ENCODE results near the gene NTF3. TPM values are rescaled to one million over a fixed set of nuclear protein-coding genes. Genes with fewer than 3 reads are reported as not detected.
A peak's percentile ranks its signal among the peaks of the same experiment; 100 is the strongest.

Gene NTF3
- total and polyA plus RNA-seq, 10 donors: 0.72 to 5.8 (median 2.7) TPM; not detected in 1

DNA sequence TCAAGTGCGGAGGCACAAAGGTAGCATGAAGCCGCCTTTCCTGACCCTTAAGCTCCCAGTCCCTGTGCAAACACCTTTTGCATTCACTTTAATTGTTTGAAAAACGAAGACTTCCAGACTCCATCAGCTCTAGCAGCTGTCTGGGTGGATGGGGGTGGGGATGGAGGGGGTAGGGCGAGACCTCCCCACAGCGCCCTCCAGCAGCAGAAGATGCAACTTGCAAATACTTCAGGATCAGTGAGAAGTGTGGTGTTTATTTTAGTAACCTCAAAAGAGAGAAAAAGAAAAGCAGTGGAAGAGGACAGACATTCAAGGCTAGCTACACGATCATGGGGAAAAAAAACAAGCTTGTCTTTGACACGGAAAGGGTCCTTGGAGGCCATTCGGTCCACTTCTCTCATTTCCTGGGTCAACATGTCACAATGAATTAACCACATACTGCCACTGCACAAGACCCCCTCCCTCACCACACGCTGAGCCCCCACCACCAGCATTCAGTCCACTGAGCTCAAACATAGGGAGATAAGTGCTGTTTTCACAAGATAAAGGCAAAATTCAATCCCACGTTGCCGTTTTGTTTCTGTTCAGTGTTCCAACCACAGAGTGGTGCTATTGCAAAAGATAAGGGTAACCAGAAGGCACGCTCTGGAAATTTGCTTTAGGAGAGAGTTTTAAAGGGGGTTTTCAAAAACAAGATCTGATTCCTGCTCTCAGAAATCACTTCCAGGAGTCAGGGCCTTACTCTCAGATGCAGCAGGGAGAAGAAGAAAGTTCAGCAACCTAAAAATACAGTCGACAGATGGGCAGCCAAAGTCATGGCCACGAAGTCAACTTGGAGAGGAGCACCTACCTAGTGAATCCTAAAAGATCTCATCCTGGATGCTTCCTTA lies 3.3 kb upstream of the NTF3 start:
- Histone ChIP-seq H3K9me3 (no peaks in the 10 kb centered on the region), H3K4me1 (peaks cover 7 to 41% (median 26%) of the 10 kb centered on the region in 6 donors), H3K27ac (no peak overlapping the region), H3K36me3 (no peaks in the 10 kb centered on the region), H3K27me3 (replicated peaks in 1 of 7) (peaks cover 0 to 67% (median 40%) of the 10 kb centered on the region in 7 donors), H3K4me3 (no peak overlapping the region)
- no peak for DNase-seq
- intact Hi-C loops (cut with DNase I; ENCODE audit: low total_unique reads): no loop called here
- TF ChIP-seq POLR2AphosphoS5 (IDR thresholded peaks at IDR 0.05) (no peak), POLR2A (IDR thresholded peaks at IDR 0.05) (no peak)
- TF ChIP-seq, protein P1, sequence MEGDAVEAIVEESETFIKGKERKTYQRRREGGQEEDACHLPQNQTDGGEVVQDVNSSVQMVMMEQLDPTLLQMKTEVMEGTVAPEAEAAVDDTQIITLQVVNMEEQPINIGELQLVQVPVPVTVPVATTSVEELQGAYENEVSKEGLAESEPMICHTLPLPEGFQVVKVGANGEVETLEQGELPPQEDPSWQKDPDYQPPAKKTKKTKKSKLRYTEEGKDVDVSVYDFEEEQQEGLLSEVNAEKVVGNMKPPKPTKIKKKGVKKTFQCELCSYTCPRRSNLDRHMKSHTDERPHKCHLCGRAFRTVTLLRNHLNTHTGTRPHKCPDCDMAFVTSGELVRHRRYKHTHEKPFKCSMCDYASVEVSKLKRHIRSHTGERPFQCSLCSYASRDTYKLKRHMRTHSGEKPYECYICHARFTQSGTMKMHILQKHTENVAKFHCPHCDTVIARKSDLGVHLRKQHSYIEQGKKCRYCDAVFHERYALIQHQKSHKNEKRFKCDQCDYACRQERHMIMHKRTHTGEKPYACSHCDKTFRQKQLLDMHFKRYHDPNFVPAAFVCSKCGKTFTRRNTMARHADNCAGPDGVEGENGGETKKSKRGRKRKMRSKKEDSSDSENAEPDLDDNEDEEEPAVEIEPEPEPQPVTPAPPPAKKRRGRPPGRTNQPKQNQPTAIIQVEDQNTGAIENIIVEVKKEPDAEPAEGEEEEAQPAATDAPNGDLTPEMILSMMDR (IDR thresholded peaks at IDR 0.05 in 8 of 11, conservative IDR thresholded peaks at IDR 0.05 in 3 of 11): peak in 7 of 11 experiments; percentile 33 to 49 (median 44)
- 24 to 29% (median 28%) methylated on average over 14 of the region's 14 CpGs for WGBS, 5 donors

GRCh38 chr12:5429741-5430557 lies 2.0 kb upstream of the NTF3 start:
- H3K36me3 ChIP-seq: no peaks in the 10 kb centered on the region
- H3K4me3 ChIP-seq: no peak overlapping the region
- WGBS, 5 donors: 17 to 27% (median 21%) methylated on average over 19 to 23 of the region's 23 CpGs
- no peak overlapping the region for H3K27ac ChIP-seq
- DNase-seq: no peak
- intact Hi-C loops (cut with DNase I; ENCODE audit: low total_unique reads): no loop called here
- peaks cover 7 to 42% (median 26%) of the 10 kb centered on the region in 6 donors for H3K4me1 ChIP-seq
- TF ChIP-seq, protein P1 (IDR thresholded peaks at IDR 0.05 in 8 of 11, conservative IDR thresholded peaks at IDR 0.05 in 3 of 11): no peak
- TF ChIP-seq POLR2A (IDR thresholded peaks at IDR 0.05): no peak
- TF ChIP-seq POLR2AphosphoS5 (IDR thresholded peaks at IDR 0.05): no peak
- peaks cover 0 to 80% (median 45%) of the 10 kb centered on the region in 7 donors for H3K27me3 ChIP-seq (replicated peaks in 1 of 7)
- no peaks in the 10 kb centered on the region for H3K9me3 ChIP-seq

GRCh38 chr12:5430641-5431603 lies 986 bp upstream of the NTF3 start:
- peak overlapping the region in 5 of 8 donors; percentile 9 to 63 (median 35) for H3K4me3 ChIP-seq
- H3K27me3 ChIP-seq (replicated peaks in 1 of 7): peaks cover 0 to 90% (median 45%) of the 10 kb centered on the region in 7 donors
- DNase-seq: no peak
- no peaks in the 10 kb centered on the region for H3K36me3 ChIP-seq
- H3K9me3 ChIP-seq: no peaks in the 10 kb centered on the region
- 2 to 5% (median 3%) methylated on average over 56 to 58 of the region's 58 CpGs for WGBS, 5 donors
- intact Hi-C loops (cut with DNase I; ENCODE audit: low total_unique reads): no loop called here
- no peak overlapping the region for H3K27ac ChIP-seq
- H3K4me1 ChIP-seq: peaks cover 7 to 42% (median 26%) of the 10 kb centered on the region in 6 donors
- TF ChIP-seq POLR2AphosphoS5 (IDR thresholded peaks at IDR 0.05): no peak
- TF ChIP-seq POLR2A (IDR thresholded peaks at IDR 0.05): no peak

Measured in spleen (tissue), 11 donors.